Raji (cell line): ENCODE measurements around the gene PDE4B.

Experiments used
- POLR2A ChIP-seq: IDR thresholded peaks from 2 replicates; pipeline ENCODE4 v1.6.1; 2011; ENCODE audit warnings: low read depth, low read length, control low read depth; ENCODE audit not compliant: insufficient read depth

PDE4B gene

GRCh38 chr1:66400660-66401059, 608.0 kb downstream of the PDE4B start:
- no peak for TF ChIP-seq POLR2A

GRCh38 chr1:66401244-66401643, 608.5 kb downstream of the PDE4B start:
- TF ChIP-seq POLR2A = no peak

- TF ChIP-seq POLR2A = peak; percentile 59; the same call in 1 of the 2 replicates
Measured at GRCh38 chr1:66402194-66402593, 609.5 kb downstream of the PDE4B start.

- TF ChIP-seq POLR2A = no peak
Measured at GRCh38 chr1:66403007-66403731, 610.5 kb downstream of the PDE4B start.

- TF ChIP-seq POLR2A = no peak
Measured at GRCh38 chr1:66405061-66405460, 612.4 kb downstream of the PDE4B start.

- no peak for TF ChIP-seq POLR2A
Measured at GRCh38 chr1:66412704-66413103, 620.0 kb downstream of the PDE4B start.

- TF ChIP-seq POLR2A = no peak
Measured at GRCh38 chr1:66413136-66413837, 620.6 kb downstream of the PDE4B start.

- no peak for TF ChIP-seq POLR2A
Measured at GRCh38 chr1:66413838-66414175, 621.1 kb downstream of the PDE4B start.

- TF ChIP-seq POLR2A = no peak
Measured at GRCh38 chr1:66415281-66415680, 622.6 kb downstream of the PDE4B start.

GRCh38 chr1:66415866-66416265, 623.2 kb downstream of the PDE4B start:
- no peak for TF ChIP-seq POLR2A

- TF ChIP-seq POLR2A = no peak
Measured at GRCh38 chr1:66416295-66416694, 623.6 kb downstream of the PDE4B start.

- TF ChIP-seq POLR2A = no peak
Measured at GRCh38 chr1:66418021-66418420, 625.3 kb downstream of the PDE4B start.

- no peak for TF ChIP-seq POLR2A
Measured at GRCh38 chr1:66422804-66423203, 630.1 kb downstream of the PDE4B start.
